GM23338 (cell line): ENCODE data around the gene LRP1B. TPM values are rescaled to one million over a fixed set of nuclear protein-coding genes. Genes with fewer than 3 reads are reported as not detected.

Experiments used
- ATAC-seq: fragments of 200-7000 bp; cut with Tn5 transposase; 3 replicates; pipeline ENCODE4 v1.9.1; 2020
- DNase-seq: peaks from one replicate; pipeline ENCODE4 v3.0.0-alpha.2; 2015; ENCODE audit warnings: low spot score
- H2AFZ ChIP-seq: fragments of 200-600 bp; sonication (generic); 2 replicates; pipeline ENCODE4 v1.8.0; 2016; ENCODE audit warnings: antibody characterized with exemption, mild to moderate bottlenecking, moderate library complexity
- H3F3A ChIP-seq: fragments of 200-600 bp; sonication (generic); replicated peaks from 2 replicates; pipeline ENCODE4 v1.8.0; 2017; ENCODE audit warnings: antibody characterized with exemption, mixed run types, low read depth
- H3K27ac ChIP-seq: fragments of 200-600 bp; sonication (generic); 2 replicates; pipeline ENCODE4 v1.6.1; 2016; ENCODE audit warnings: low read depth
- H3K27me3 ChIP-seq: fragments of 200-600 bp; sonication (generic); 2 replicates; pipeline ENCODE4 v1.8.0; 2016; ENCODE audit warnings: mild to moderate bottlenecking, mixed run types, moderate library complexity; ENCODE audit not compliant: insufficient read depth
- H3K36me3 ChIP-seq: fragments of 200-600 bp; sonication (generic); 2 replicates; pipeline ENCODE4 v1.8.0; 2016; ENCODE audit warnings: mild to moderate bottlenecking; ENCODE audit not compliant: insufficient read depth
- H3K4me1 ChIP-seq: fragments of 200-600 bp; sonication (generic); 2 replicates; pipeline ENCODE4 v1.8.0; 2016; ENCODE audit warnings: mild to moderate bottlenecking, moderate library complexity; ENCODE audit not compliant: insufficient read depth
- H3K4me2 ChIP-seq: fragments of 200-600 bp; sonication (generic); 2 replicates; pipeline ENCODE4 v1.7.1; 2017; ENCODE audit warnings: mixed run types
- H3K4me3 ChIP-seq: fragments of 200-600 bp; sonication (generic); 2 replicates; pipeline ENCODE4 v1.6.1; 2016; ENCODE audit warnings: mixed run types
- H3K79me2 ChIP-seq: fragments of 200-600 bp; sonication (generic); replicated peaks from 2 replicates; pipeline ENCODE4 v1.8.0; 2017; ENCODE audit warnings: mild to moderate bottlenecking; ENCODE audit not compliant: insufficient read depth
- H3K9me2 ChIP-seq: fragments of 200-600 bp; sonication (generic); 2 replicates; pipeline ENCODE4 v1.8.0; 2017; ENCODE audit not compliant: insufficient read depth
- H4K20me1 ChIP-seq: fragments of 200-600 bp; sonication (generic); replicated peaks from 2 replicates; pipeline ENCODE4 v1.8.0; 2017; ENCODE audit warnings: mild to moderate bottlenecking; ENCODE audit not compliant: insufficient read depth
- H3K27ac Mint-ChIP-seq: 2 replicates; pipeline ENCODE4 v1.8.0; 2020; ENCODE audit warnings: inconsistent platforms, mild to moderate bottlenecking, moderate library complexity, mixed read lengths
- H3K27me3 Mint-ChIP-seq: 3 replicates; pipeline ENCODE4 v1.8.0; 2022; ENCODE audit warnings: low read depth, mild to moderate bottlenecking, moderate library complexity, mixed read lengths, inconsistent platforms; ENCODE audit not compliant: insufficient read depth, poor library complexity
- H3K36me3 Mint-ChIP-seq: 3 replicates; pipeline ENCODE4 v1.8.0; 2021; ENCODE audit warnings: low read depth, mild to moderate bottlenecking, inconsistent platforms, moderate library complexity, mixed read lengths
- H3K4me1 Mint-ChIP-seq: 3 replicates; pipeline ENCODE4 v1.8.0; 2020; ENCODE audit warnings: mild to moderate bottlenecking, inconsistent platforms, mixed read lengths
- H3K4me3 Mint-ChIP-seq: 3 replicates; pipeline ENCODE4 v1.8.0; 2021; ENCODE audit warnings: moderate library complexity, mild to moderate bottlenecking, inconsistent platforms, mixed read lengths
- H3K9me3 Mint-ChIP-seq: 3 replicates; pipeline ENCODE4 v1.8.0; 2020; ENCODE audit warnings: moderate library complexity, mild to moderate bottlenecking, inconsistent platforms, mixed read lengths
- CREB1 ChIP-seq: fragments of 250-450 bp; sonication (Bioruptor Pico); IDR thresholded peaks from 2 replicates; pipeline ENCODE4 v1.5.0; 2020; ENCODE audit warnings: low read depth, mild to moderate bottlenecking, moderate library complexity
- CTCF ChIP-seq, 2 experiments: fragments of 200-600 bp in 1 of 2; sonication (generic) in 1 of 2; conservative IDR thresholded peaks; 2 replicates each; pipeline versions ENCODE4 v1.5.1 to v1.6.1; 2016 to 2017; ENCODE audit warnings: antibody characterized with exemption in 2 of 2, low read depth in 2 of 2, mild to moderate bottlenecking in 2 of 2, moderate library complexity in 1 of 2
- EZH2 ChIP-seq: fragments of 200-600 bp; sonication (generic); IDR thresholded peaks from one replicate; pipeline ENCODE4 v1.8.0; 2017; ENCODE audit warnings: antibody characterized with exemption, mild to moderate bottlenecking, low read depth; ENCODE audit not compliant: unreplicated experiment
- EZH2phosphoT487 ChIP-seq: fragments of 200-600 bp; sonication (generic); IDR thresholded peaks from one replicate; pipeline ENCODE4 v1.8.1; 2018; ENCODE audit warnings: antibody characterized with exemption; ENCODE audit not compliant: unreplicated experiment
- NANOG ChIP-seq: IDR thresholded peaks from 2 replicates; pipeline ENCODE4 v1.6.1; 2016; ENCODE audit warnings: antibody characterized with exemption, borderline replicate concordance
- POLR2AphosphoS5 ChIP-seq: IDR thresholded peaks from 2 replicates; pipeline ENCODE4 v1.6.1; 2016; ENCODE audit warnings: antibody characterized with exemption, low read depth
- ZNF114 ChIP-seq: fragments of 250-450 bp; sonication (Bioruptor Pico); IDR thresholded peaks from 2 replicates; pipeline ENCODE4 v1.5.0; 2020; ENCODE audit warnings: mild to moderate bottlenecking, moderate library complexity
- ZNF331 ChIP-seq: fragments of 250-450 bp; sonication (Bioruptor Pico); IDR thresholded peaks from 2 replicates; pipeline ENCODE4 v1.5.0; 2020; ENCODE audit warnings: low read depth, mild to moderate bottlenecking, moderate library complexity
- polyA plus RNA-seq: library from polyadenylated mRNA; unstranded; fragments of >200 nt; fragmentation: Nextera tagmentation; extraction: Ambion mirVana; gene quantifications from 2 replicates; pipeline ENCODE4 v1.2.1, GENCODE V29; 2016
- total RNA-seq: library from RNA; depleted of rRNA; stranded (reverse); fragments of >200 nt; shearing (Covaris generic); gene quantifications from 2 replicates; pipeline ENCODE4 v1.2.3, GENCODE V29; 2014
- TF ChIP-seq, protein P1 (sequence below): IDR thresholded peaks from 2 replicates; pipeline ENCODE4 v1.6.1; 2016; ENCODE audit warnings: antibody characterized with exemption
- TF ChIP-seq, protein P2 (sequence below): fragments of 250-450 bp; sonication (Bioruptor Pico); IDR thresholded peaks from 2 replicates; pipeline ENCODE4 v1.5.0; 2020; ENCODE audit warnings: mild to moderate bottlenecking, moderate library complexity

LRP1B gene
- total and polyA plus RNA-seq, 2 experiments from 2014 or later, result 0.15 to 0.97 TPM

GRCh38 chr2:141055531-141055930 is 1075.3 kb downstream of the LRP1B start:
- H3K4me2 ChIP-seq, result no peak overlapping the region
- H3K4me3 Mint-ChIP-seq, result no peak overlapping the region
- H3K9me2 ChIP-seq, result 0 out of 2 replicates have a peak, but pooled peaks cover 6% of the 10 kb centered on the region
- no peaks in the 10 kb centered on the region for H3K27me3 ChIP-seq
- H3K4me1 ChIP-seq, result no peaks in the 10 kb centered on the region
- no peak for TF ChIP-seq POLR2AphosphoS5
- TF ChIP-seq NANOG, result no peak
- TF ChIP-seq EZH2phosphoT487, result no peak
- TF ChIP-seq ZNF114 (CRISPR knock-in tag), result no peak
- no peak for TF ChIP-seq ZNF331 (CRISPR knock-in tag)
- TF ChIP-seq, protein P1, sequence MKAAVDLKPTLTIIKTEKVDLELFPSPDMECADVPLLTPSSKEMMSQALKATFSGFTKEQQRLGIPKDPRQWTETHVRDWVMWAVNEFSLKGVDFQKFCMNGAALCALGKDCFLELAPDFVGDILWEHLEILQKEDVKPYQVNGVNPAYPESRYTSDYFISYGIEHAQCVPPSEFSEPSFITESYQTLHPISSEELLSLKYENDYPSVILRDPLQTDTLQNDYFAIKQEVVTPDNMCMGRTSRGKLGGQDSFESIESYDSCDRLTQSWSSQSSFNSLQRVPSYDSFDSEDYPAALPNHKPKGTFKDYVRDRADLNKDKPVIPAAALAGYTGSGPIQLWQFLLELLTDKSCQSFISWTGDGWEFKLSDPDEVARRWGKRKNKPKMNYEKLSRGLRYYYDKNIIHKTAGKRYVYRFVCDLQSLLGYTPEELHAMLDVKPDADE, result no peak
- TF ChIP-seq CREB1 (CRISPR knock-in tag), result no peak
- DNase-seq (no peak), ATAC-seq (no peak)
- no peak overlapping the region for H3K4me3 ChIP-seq
- no peaks in the 10 kb centered on the region for H3F3A ChIP-seq
- no peaks in the 10 kb centered on the region; the same call in 2 of the 3 replicates for H3K9me3 Mint-ChIP-seq
- no peaks in the 10 kb centered on the region for H3K4me1 Mint-ChIP-seq
- no peaks in the 10 kb centered on the region for H4K20me1 ChIP-seq
- H3K36me3 Mint-ChIP-seq, result no peaks in the 10 kb centered on the region
- no peaks in the 10 kb centered on the region for H3K27me3 Mint-ChIP-seq
- no peak overlapping the region for H2AFZ ChIP-seq
- no peak overlapping the region for H3K27ac Mint-ChIP-seq
- H3K36me3 ChIP-seq, result no peaks in the 10 kb centered on the region
- H3K27ac ChIP-seq, result no peak overlapping the region
- H3K79me2 ChIP-seq, result no peaks in the 10 kb centered on the region

DNA sequence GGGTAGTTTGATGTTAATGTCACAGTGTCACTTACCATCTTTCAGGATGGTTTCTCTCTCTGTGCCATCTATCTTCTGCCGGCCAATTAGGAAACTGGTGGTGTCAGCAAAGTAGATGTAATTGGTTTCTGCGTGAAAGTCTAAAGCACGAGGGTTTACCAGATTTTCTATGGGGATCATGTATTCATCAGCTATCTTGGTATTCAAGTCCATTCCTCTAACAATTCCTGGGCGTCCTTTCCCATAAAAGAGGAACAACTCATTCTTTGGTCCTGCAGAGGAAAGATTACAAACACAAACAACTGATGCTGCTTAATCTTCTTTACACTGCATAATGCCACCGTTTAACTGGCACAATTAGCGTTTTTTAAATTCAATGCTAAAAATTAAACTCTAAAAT is 1081.9 kb downstream of the LRP1B start:
- H3K36me3 Mint-ChIP-seq, result no peaks in the 10 kb centered on the region
- H3K4me1 ChIP-seq, result no peaks in the 10 kb centered on the region
- no peaks in the 10 kb centered on the region for H3F3A ChIP-seq
- no peak overlapping the region for H3K4me3 Mint-ChIP-seq
- DNase-seq, result no peak
- no peak overlapping the region for H3K27ac Mint-ChIP-seq
- H3K27me3 Mint-ChIP-seq, result no peaks in the 10 kb centered on the region
- no peak overlapping the region for H3K4me3 ChIP-seq
- ATAC-seq, result no peak
- H3K9me3 Mint-ChIP-seq, result no peaks in the 10 kb centered on the region; the same call in 2 of the 3 replicates
- H3K4me1 Mint-ChIP-seq, result no peaks in the 10 kb centered on the region
- TF ChIP-seq, protein P1, result no peak
- TF ChIP-seq EZH2phosphoT487 (no peak), CTCF (conservative IDR thresholded peaks at IDR 0.05; ENCODE audit: low read depth in 2 of 2) (no peak), ZNF114 (CRISPR knock-in tag) (no peak), EZH2 (no peak), ZNF331 (CRISPR knock-in tag) (no peak), CREB1 (CRISPR knock-in tag) (no peak)
- TF ChIP-seq, protein P2, sequence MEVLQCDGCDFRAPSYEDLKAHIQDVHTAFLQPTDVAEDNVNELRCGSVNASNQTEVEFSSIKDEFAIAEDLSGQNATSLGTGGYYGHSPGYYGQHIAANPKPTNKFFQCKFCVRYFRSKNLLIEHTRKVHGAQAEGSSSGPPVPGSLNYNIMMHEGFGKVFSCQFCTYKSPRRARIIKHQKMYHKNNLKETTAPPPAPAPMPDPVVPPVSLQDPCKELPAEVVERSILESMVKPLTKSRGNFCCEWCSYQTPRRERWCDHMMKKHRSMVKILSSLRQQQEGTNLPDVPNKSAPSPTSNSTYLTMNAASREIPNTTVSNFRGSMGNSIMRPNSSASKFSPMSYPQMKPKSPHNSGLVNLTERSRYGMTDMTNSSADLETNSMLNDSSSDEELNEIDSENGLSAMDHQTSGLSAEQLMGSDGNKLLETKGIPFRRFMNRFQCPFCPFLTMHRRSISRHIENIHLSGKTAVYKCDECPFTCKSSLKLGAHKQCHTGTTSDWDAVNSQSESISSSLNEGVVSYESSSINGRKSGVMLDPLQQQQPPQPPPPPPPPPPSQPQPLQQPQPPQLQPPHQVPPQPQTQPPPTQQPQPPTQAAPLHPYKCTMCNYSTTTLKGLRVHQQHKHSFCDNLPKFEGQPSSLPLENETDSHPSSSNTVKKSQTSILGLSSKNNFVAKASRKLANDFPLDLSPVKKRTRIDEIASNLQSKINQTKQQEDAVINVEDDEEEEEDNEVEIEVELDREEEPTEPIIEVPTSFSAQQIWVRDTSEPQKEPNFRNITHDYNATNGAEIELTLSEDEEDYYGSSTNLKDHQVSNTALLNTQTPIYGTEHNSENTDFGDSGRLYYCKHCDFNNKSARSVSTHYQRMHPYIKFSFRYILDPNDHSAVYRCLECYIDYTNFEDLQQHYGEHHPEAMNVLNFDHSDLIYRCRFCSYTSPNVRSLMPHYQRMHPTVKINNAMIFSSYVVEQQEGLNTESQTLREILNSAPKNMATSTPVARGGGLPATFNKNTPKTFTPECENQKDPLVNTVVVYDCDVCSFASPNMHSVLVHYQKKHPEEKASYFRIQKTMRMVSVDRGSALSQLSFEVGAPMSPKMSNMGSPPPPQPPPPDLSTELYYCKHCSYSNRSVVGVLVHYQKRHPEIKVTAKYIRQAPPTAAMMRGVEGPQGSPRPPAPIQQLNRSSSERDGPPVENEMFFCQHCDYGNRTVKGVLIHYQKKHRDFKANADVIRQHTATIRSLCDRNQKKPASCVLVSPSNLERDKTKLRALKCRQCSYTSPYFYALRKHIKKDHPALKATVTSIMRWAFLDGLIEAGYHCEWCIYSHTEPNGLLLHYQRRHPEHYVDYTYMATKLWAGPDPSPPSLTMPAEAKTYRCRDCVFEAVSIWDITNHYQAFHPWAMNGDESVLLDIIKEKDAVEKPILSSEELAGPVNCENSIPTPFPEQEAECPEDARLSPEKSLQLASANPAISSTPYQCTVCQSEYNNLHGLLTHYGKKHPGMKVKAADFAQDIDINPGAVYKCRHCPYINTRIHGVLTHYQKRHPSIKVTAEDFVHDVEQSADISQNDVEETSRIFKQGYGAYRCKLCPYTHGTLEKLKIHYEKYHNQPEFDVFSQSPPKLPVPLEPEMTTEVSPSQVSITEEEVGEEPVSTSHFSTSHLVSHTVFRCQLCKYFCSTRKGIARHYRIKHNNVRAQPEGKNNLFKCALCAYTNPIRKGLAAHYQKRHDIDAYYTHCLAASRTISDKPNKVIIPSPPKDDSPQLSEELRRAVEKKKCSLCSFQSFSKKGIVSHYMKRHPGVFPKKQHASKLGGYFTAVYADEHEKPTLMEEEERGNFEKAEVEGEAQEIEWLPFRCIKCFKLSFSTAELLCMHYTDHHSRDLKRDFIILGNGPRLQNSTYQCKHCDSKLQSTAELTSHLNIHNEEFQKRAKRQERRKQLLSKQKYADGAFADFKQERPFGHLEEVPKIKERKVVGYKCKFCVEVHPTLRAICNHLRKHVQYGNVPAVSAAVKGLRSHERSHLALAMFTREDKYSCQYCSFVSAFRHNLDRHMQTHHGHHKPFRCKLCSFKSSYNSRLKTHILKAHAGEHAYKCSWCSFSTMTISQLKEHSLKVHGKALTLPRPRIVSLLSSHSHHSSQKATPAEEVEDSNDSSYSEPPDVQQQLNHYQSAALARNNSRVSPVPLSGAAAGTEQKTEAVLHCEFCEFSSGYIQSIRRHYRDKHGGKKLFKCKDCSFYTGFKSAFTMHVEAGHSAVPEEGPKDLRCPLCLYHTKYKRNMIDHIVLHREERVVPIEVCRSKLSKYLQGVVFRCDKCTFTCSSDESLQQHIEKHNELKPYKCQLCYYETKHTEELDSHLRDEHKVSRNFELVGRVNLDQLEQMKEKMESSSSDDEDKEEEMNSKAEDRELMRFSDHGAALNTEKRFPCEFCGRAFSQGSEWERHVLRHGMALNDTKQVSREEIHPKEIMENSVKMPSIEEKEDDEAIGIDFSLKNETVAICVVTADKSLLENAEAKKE (CRISPR knock-in tag), result no peak
- no peaks in the 10 kb centered on the region for H3K79me2 ChIP-seq
- H3K4me2 ChIP-seq, result no peak overlapping the region
- no peaks in the 10 kb centered on the region for H3K27me3 ChIP-seq
- H3K27ac ChIP-seq, result no peak overlapping the region
- H3K9me2 ChIP-seq, result no peaks in the 10 kb centered on the region
- no peaks in the 10 kb centered on the region for H4K20me1 ChIP-seq
- H3K36me3 ChIP-seq, result no peaks in the 10 kb centered on the region
- no peak overlapping the region for H2AFZ ChIP-seq
